Measurements from ENCODE around the gene CARS2.
A peak's percentile ranks its signal among the peaks of the same experiment; 100 is the strongest.

Gene CARS2

GRCh38 chr13:110627761-110628476 lies 78.0 kb downstream of the CARS2 start:
- FAIRE-seq (no peak), DNase-seq (ENCODE audit: insufficient read length, low spot score) (no peak)
- TF ChIP-seq POLR2A (IDR thresholded peaks at IDR 0.05; ENCODE audit: low read depth, low read length): no peak

GRCh38 chr13:110627351-110627750 lies 78.6 kb downstream of the CARS2 start:
- FAIRE-seq (no peak), DNase-seq (ENCODE audit: insufficient read length, low spot score) (no peak)
- TF ChIP-seq POLR2A (IDR thresholded peaks at IDR 0.05; ENCODE audit: low read depth, low read length): no peak

- FAIRE-seq: no peak
- TF ChIP-seq POLR2A (IDR thresholded peaks at IDR 0.05; ENCODE audit: low read depth, low read length): no peak
- no peak for DNase-seq (ENCODE audit: insufficient read length, low spot score)
Measured at GRCh38 chr13:110626521-110626920, 79.4 kb downstream of the CARS2 start.

DNA sequence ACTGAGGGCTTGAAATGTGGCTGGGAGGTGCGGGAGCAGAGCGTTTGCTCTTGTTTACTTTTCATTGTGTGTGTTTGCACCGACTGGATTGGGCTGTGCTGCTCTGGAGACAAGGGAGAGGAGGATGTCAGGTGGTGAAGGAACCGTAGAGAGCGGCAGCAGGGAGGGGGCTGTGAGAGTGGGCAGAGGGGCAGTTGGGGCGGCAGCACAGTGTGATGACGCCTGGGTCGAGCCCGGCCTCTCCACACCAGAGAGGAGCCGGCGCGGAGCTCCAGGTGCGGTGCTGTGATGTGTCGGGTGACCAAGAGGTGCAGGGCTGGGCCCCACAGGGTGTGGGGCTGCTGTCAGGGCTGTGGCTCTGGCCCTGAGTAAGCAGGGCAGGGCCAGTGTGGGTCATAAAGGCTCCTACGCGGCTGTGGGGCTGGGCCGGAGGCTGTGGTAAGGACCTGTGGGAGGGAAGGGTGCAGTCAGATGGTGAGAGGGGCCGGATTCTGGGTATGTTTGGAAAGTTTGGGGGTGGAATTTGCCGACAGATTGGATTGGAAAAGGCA lies 80.1 kb downstream of the CARS2 start:
- DNase-seq (ENCODE audit: insufficient read length, low spot score) (no peak), FAIRE-seq (no peak)
- TF ChIP-seq POLR2A (IDR thresholded peaks at IDR 0.05; ENCODE audit: low read depth, low read length): no peak

GRCh38 chr13:110624766-110625756 lies 80.9 kb downstream of the CARS2 start:
- DNase-seq (ENCODE audit: insufficient read length, low spot score) (no peak), FAIRE-seq (no peak)
- TF ChIP-seq POLR2A (IDR thresholded peaks at IDR 0.05; ENCODE audit: low read depth, low read length): no peak

- TF ChIP-seq POLR2A (IDR thresholded peaks at IDR 0.05; ENCODE audit: low read depth, low read length): no peak
- FAIRE-seq: no peak
Measured at GRCh38 chr13:110620596-110620995, 85.3 kb downstream of the CARS2 start.

GRCh38 chr13:110618780-110619179 lies 87.1 kb downstream of the CARS2 start:
- TF ChIP-seq POLR2A (IDR thresholded peaks at IDR 0.05; ENCODE audit: low read depth, low read length): no peak
- DNase-seq (ENCODE audit: insufficient read length, low spot score) (no peak), FAIRE-seq (no peak)

More at GRCh38 chr13:110620596-110620995, 85.3 kb downstream of the CARS2 start:
- DNase-seq (ENCODE audit: insufficient read length, low spot score): no peak

- no peak for TF ChIP-seq POLR2A (IDR thresholded peaks at IDR 0.05; ENCODE audit: low read depth, low read length)
- FAIRE-seq: no peak
- no peak for DNase-seq (ENCODE audit: insufficient read length, low spot score)
Measured at GRCh38 chr13:110618167-110618566, 87.7 kb downstream of the CARS2 start.

GRCh38 chr13:110617321-110618072 lies 88.4 kb downstream of the CARS2 start:
- TF ChIP-seq POLR2A (IDR thresholded peaks at IDR 0.05; ENCODE audit: low read depth, low read length): no peak
- FAIRE-seq (peak; percentile 90), DNase-seq (ENCODE audit: insufficient read length, low spot score) (no peak)

GRCh38 chr13:110616103-110617101 lies 89.5 kb downstream of the CARS2 start:
- DNase-seq (ENCODE audit: insufficient read length, low spot score): peak; percentile 85
- TF ChIP-seq POLR2A (IDR thresholded peaks at IDR 0.05; ENCODE audit: low read depth, low read length): no peak
- FAIRE-seq: peak; percentile 85

GRCh38 chr13:110615322-110616102 lies 90.4 kb downstream of the CARS2 start, which contains the start of gene NAXD:
TSS of gene NAXD (plus strand) at chr13:110615545. CDS start at chr13:110615602, 57 bp downstream.
- TF ChIP-seq POLR2A (IDR thresholded peaks at IDR 0.05; ENCODE audit: low read depth, low read length): peak; percentile 47; the same call in 1 of the 2 replicates
- peak; percentile 100 for DNase-seq (ENCODE audit: insufficient read length, low spot score)
- peak; percentile 98 for FAIRE-seq

GRCh38 chr13:110615005-110615321 lies 91.0 kb downstream of the CARS2 start:
- no peak for TF ChIP-seq POLR2A (IDR thresholded peaks at IDR 0.05; ENCODE audit: low read depth, low read length)
- no peak for DNase-seq (ENCODE audit: insufficient read length, low spot score)
- no peak for FAIRE-seq

All from H54 (cell line).